B cell (primary cell): ENCODE measurements around the gene ZNF621. TPM values are rescaled to one million over a fixed set of nuclear protein-coding genes. Genes with fewer than 3 reads are reported as not detected.

Experiments used
- ATAC-seq: fragments of 200-7000 bp; cut with Tn5 transposase; one replicate; pipeline ENCODE4 v1.10.0; 2021; ENCODE audit warnings: low read depth, mild to moderate bottlenecking, moderate number of reproducible peaks, moderate library complexity
- CTCF ChIA-PET: fragments of 350-600 bp; sonication (Branson Sonifier 250); formaldehyde crosslinking; loops from one replicate; lab custom pipeline; 2021; ENCODE audit warnings: antibody characterized with exemption, inconsistent platforms; lab: Charles Lee
- POLR2A ChIA-PET: fragments of 350-600 bp; sonication (Branson Sonifier 250); formaldehyde crosslinking; loops from one replicate; lab custom pipeline; 2021; ENCODE audit warnings: antibody characterized with exemption; lab: Charles Lee
- DNase-seq: peaks from one replicate; pipeline ENCODE4 v3.0.0; 2013
- H2AFZ ChIP-seq: 2 replicates; pipeline ENCODE4 v1.6.1; 2012; ENCODE audit warnings: mild to moderate bottlenecking, low read depth, low read length; ENCODE audit not compliant: insufficient read depth, poor library complexity, severe bottlenecking
- H3K27ac ChIP-seq, 2 donors: 1 replicate in 1 of 2; 2 replicates in 1 of 2; pipeline ENCODE4 v1.5.1; 2012 to 2013; ENCODE audit warnings: low read length in 2 of 2, mild to moderate bottlenecking in 2 of 2, moderate library complexity in 1 of 2
- H3K27me3 ChIP-seq, 4 experiments: fragments of 200-600 bp in 1 of 4; sonication (generic) in 1 of 4; replicated peaks in 1 of 4; 1 replicate in 2 of 4; 2 replicates in 2 of 4; pipeline versions ENCODE4 v1.6.1 to v1.7.0; 2013 to 2016; ENCODE audit warnings: low read length in 3 of 4, mild to moderate bottlenecking in 2 of 4, mixed read lengths in 1 of 4, moderate library complexity in 1 of 4; ENCODE audit not compliant: insufficient read depth in 4 of 4, control insufficient read depth in 3 of 4; ENCODE audit errors: control extremely low read depth in 1 of 4
- H3K36me3 ChIP-seq, 2 experiments: replicated peaks in 1 of 2; 1 replicate in 1 of 2; 2 replicates in 1 of 2; pipeline versions ENCODE4 v1.6.1 to v1.7.1; 2013; ENCODE audit warnings: low read length in 1 of 2; ENCODE audit not compliant: insufficient read depth in 2 of 2, control insufficient read depth in 1 of 2; ENCODE audit errors: control extremely low read depth in 1 of 2, extremely low read depth in 1 of 2
- H3K4me1 ChIP-seq, 2 donors: fragments of 200-600 bp in 1 of 2; sonication (generic) in 1 of 2; 1 replicate in 1 of 2; 2 replicates in 1 of 2; pipeline versions ENCODE4 v1.5.1 to v1.6.1; 2013 to 2017; ENCODE audit warnings: low read length in 2 of 2; ENCODE audit not compliant: control insufficient read depth in 2 of 2, insufficient read depth in 2 of 2
- H3K4me2 ChIP-seq: replicated peaks from 2 replicates; pipeline ENCODE3; 2012; ENCODE audit warnings: mild to moderate bottlenecking, low read depth, low read length; ENCODE audit not compliant: poor library complexity, severe bottlenecking
- H3K4me3 ChIP-seq, 5 experiments: fragments of 200-600 bp in 1 of 5; sonication (generic) in 1 of 5; 1 replicate in 3 of 5; 2 replicates in 2 of 5; pipeline versions ENCODE4 v1.5.1 to v1.7.0; 2011 to 2016; ENCODE audit warnings: low read length in 4 of 5, mild to moderate bottlenecking in 4 of 5, low read depth in 2 of 5, control low read depth in 1 of 5, moderate library complexity in 1 of 5; ENCODE audit not compliant: insufficient read depth in 1 of 5; ENCODE audit errors: control extremely low read depth in 1 of 5, extremely low read depth in 1 of 5
- H3K79me2 ChIP-seq: fragments of 200-600 bp; sonication (generic); one replicate; pipeline ENCODE4 v1.6.0; 2016; ENCODE audit warnings: low read length; ENCODE audit not compliant: control insufficient read depth, insufficient read depth
- H3K9ac ChIP-seq: fragments of 200-600 bp; sonication (generic); 2 replicates; pipeline ENCODE4 v1.6.1; 2017; ENCODE audit warnings: mild to moderate bottlenecking, low read length, moderate library complexity
- H3K9me3 ChIP-seq, 3 donors: one replicate each; pipeline versions ENCODE4 v1.6.1 to v1.7.1; 2013; ENCODE audit warnings: low read length in 2 of 3; ENCODE audit not compliant: control insufficient read depth in 2 of 3, insufficient read depth in 1 of 3; ENCODE audit errors: control extremely low read depth in 1 of 3
- H4K20me1 ChIP-seq: 2 replicates; pipeline ENCODE4 v1.6.0; 2012; ENCODE audit warnings: mild to moderate bottlenecking, low read length; ENCODE audit not compliant: insufficient read depth, control insufficient read depth, poor library complexity, severe bottlenecking
- H3K27ac Mint-ChIP-seq: one replicate; pipeline ENCODE4 v1.8.0; 2021; ENCODE audit warnings: mixed read lengths
- H3K27me3 Mint-ChIP-seq: one replicate; pipeline ENCODE4 v1.8.0; 2021; ENCODE audit warnings: mixed read lengths
- H3K4me1 Mint-ChIP-seq: one replicate; pipeline ENCODE4 v1.8.0; 2021; ENCODE audit warnings: mixed read lengths
- H3K4me3 Mint-ChIP-seq: one replicate; pipeline ENCODE4 v1.8.0; 2021; ENCODE audit warnings: mixed read lengths
- H3K9me3 Mint-ChIP-seq: one replicate; pipeline ENCODE4 v1.8.0; 2022; ENCODE audit warnings: mixed read lengths; ENCODE audit not compliant: insufficient read depth
- EZH2 ChIP-seq: IDR thresholded peaks from 2 replicates; pipeline ENCODE4 v1.6.1; 2012; ENCODE audit warnings: borderline replicate concordance, low read depth, mild to moderate bottlenecking, moderate library complexity, low read length; ENCODE audit not compliant: insufficient read depth, poor library complexity, severe bottlenecking
- WGBS: methylation state at CpG from one replicate; pipeline ENCODE4 v1.1.5; 2013; ENCODE audit warnings: missing lambda C conversion rate; ENCODE audit not compliant: insufficient coverage; 5-methylcytosine and 5-hydroxymethylcytosine counted together
- intact Hi-C: fragments of 100-400 bp; cut with micrococcal nuclease; formaldehyde crosslinking; loops from one replicate; pipeline ENCODE4 v1.10.0; 2022
- polyA plus RNA-seq: library from polyadenylated mRNA; depleted of rRNA; stranded (reverse); fragments of >200 nt; gene quantifications from 2 replicates; pipeline ENCODE4 v1.2.3, GENCODE V29; 2012
- total RNA-seq, 2 donors: library from RNA; stranded (reverse); fragments of 120-200 nt in 1 of 2; gene quantifications; 1 replicate in 1 of 2; 2 replicates in 1 of 2; pipeline versions ENCODE4 v1.2.3 to v1.2.4, GENCODE V29; 2013 to 2022
- TF ChIP-seq, protein P1 (sequence below): fragments of 200-600 bp; IDR thresholded peaks from one replicate; pipeline ENCODE4 v1.8.0; 2022; ENCODE audit warnings: antibody characterized with exemption, mild to moderate bottlenecking

ZNF621 gene
- total and polyA plus RNA-seq, 2 donors (not counting 1 experiment from before 2014, with no cell fraction given): 10.2 to 35.2 TPM

GRCh38 chr3:40546816-40547215 is 22.1 kb downstream of the ZNF621 start:
- H3K4me1 ChIP-seq: no peaks in the 10 kb centered on the region
- no peak overlapping the region for H2AFZ ChIP-seq
- Mint-ChIP-seq H3K4me1 (no peaks in the 10 kb centered on the region), H3K4me3 (no peak overlapping the region), H3K27ac (no peak overlapping the region), H3K9me3 (no peaks in the 10 kb centered on the region), H3K27me3 (no peaks in the 10 kb centered on the region)
- DNase-seq: no peak
- no peak overlapping the region for H3K4me2 ChIP-seq
- WGBS: no CpG with 5 or more reads among the region's 1 CpG
- no peaks in the 10 kb centered on the region for H3K79me2 ChIP-seq
- H3K9me3 ChIP-seq: peaks cover 0 to 5% (median 0%) of the 10 kb centered on the region in 3 donors
- no peak for ATAC-seq
- intact Hi-C loops: no loop called here
- no peak overlapping the region for H3K9ac ChIP-seq
- ChIA-PET POLR2A (no interaction called here), CTCF (no interaction called here)
- no peak overlapping the region for H3K4me3 ChIP-seq
- TF ChIP-seq EZH2: no peak
- TF ChIP-seq, protein P1, sequence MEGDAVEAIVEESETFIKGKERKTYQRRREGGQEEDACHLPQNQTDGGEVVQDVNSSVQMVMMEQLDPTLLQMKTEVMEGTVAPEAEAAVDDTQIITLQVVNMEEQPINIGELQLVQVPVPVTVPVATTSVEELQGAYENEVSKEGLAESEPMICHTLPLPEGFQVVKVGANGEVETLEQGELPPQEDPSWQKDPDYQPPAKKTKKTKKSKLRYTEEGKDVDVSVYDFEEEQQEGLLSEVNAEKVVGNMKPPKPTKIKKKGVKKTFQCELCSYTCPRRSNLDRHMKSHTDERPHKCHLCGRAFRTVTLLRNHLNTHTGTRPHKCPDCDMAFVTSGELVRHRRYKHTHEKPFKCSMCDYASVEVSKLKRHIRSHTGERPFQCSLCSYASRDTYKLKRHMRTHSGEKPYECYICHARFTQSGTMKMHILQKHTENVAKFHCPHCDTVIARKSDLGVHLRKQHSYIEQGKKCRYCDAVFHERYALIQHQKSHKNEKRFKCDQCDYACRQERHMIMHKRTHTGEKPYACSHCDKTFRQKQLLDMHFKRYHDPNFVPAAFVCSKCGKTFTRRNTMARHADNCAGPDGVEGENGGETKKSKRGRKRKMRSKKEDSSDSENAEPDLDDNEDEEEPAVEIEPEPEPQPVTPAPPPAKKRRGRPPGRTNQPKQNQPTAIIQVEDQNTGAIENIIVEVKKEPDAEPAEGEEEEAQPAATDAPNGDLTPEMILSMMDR: no peak
- no peaks in the 10 kb centered on the region for H3K36me3 ChIP-seq
- no peaks in the 10 kb centered on the region for H4K20me1 ChIP-seq
- no peak overlapping the region for H3K27ac ChIP-seq
- no peaks in the 10 kb centered on the region for H3K27me3 ChIP-seq

- Histone ChIP-seq H4K20me1 (no peaks in the 10 kb centered on the region), H2AFZ (no peak overlapping the region), H3K9ac (no peak overlapping the region), H3K4me1 (no peaks in the 10 kb centered on the region), H3K4me3 (no peak overlapping the region), H3K9me3 (peaks cover 0 to 9% (median 0%) of the 10 kb centered on the region in 3 donors), H3K27me3 (no peaks in the 10 kb centered on the region), H3K36me3 (no peaks in the 10 kb centered on the region), H3K27ac (no peak overlapping the region), H3K4me2 (no peak overlapping the region), H3K79me2 (no peaks in the 10 kb centered on the region)
- Mint-ChIP-seq H3K4me3 (no peak overlapping the region), H3K27me3 (no peaks in the 10 kb centered on the region), H3K27ac (no peak overlapping the region), H3K4me1 (no peaks in the 10 kb centered on the region), H3K9me3 (no peaks in the 10 kb centered on the region)
- no peak for DNase-seq
- CTCF ChIA-PET: no interaction called here
- POLR2A ChIA-PET: no interaction called here
- no peak for TF ChIP-seq EZH2
- TF ChIP-seq, protein P1: no peak
- intact Hi-C loops: no loop called here
- no peak for ATAC-seq
- WGBS: no CpG with 5 or more reads among the region's 1 CpG
Measured at GRCh38 chr3:40550167-40550566, 25.4 kb downstream of the ZNF621 start.
